Esophagus muscularis mucosa (tissue), 4 donors: ENCODE measurements around the gene IDI1.

Source experiments
- EP300 ChIP-seq: sonication (generic); formaldehyde crosslinking; IDR thresholded peaks from one replicate; pipeline ENCODE4 v1.6.1; 2017; ENCODE audit warnings: antibody characterized with exemption
- POLR2A ChIP-seq: fragments of 450-650 bp; IDR thresholded peaks from one replicate; pipeline ENCODE4 v1.6.1; 2017; ENCODE audit warnings: antibody characterized with exemption, moderate library complexity, mild to moderate bottlenecking, low read depth
- POLR2AphosphoS5 ChIP-seq, 2 donors: sonication (generic); formaldehyde crosslinking; IDR thresholded peaks; one replicate each; pipeline ENCODE4 v1.6.1; 2017; ENCODE audit warnings: antibody characterized with exemption in 2 of 2
- TF ChIP-seq, protein P1 (sequence below), 3 experiments: fragments of 200-600 bp in 2 of 3; fragments of 450-650 bp in 1 of 3; sonication (generic) in 2 of 3; IDR thresholded peaks; one replicate each; pipeline ENCODE4 v1.5.1; 2017 to 2019; ENCODE audit warnings: antibody characterized with exemption in 3 of 3, mild to moderate bottlenecking in 2 of 3, moderate library complexity in 1 of 3

DNA sequence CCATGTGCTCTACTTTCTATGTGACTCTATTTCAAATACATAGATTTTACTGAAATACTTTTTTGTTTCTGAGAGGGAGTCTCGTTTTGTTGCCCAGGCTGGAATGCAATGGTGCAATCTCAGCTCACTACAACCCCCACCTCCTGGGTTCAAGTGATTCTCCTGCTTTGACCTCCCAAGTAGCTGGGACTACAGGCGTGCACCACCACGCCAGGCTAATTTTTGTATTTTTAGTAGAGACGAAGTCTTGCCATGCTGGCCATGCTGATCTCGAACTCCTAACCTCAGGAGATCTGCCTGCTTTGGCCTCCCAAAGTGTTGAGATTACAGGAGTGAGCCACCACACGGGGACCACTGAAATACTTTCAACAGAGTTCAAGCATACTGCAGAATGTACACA is 3.5 kb downstream of the IDI1 start:
- TF ChIP-seq, protein P1, sequence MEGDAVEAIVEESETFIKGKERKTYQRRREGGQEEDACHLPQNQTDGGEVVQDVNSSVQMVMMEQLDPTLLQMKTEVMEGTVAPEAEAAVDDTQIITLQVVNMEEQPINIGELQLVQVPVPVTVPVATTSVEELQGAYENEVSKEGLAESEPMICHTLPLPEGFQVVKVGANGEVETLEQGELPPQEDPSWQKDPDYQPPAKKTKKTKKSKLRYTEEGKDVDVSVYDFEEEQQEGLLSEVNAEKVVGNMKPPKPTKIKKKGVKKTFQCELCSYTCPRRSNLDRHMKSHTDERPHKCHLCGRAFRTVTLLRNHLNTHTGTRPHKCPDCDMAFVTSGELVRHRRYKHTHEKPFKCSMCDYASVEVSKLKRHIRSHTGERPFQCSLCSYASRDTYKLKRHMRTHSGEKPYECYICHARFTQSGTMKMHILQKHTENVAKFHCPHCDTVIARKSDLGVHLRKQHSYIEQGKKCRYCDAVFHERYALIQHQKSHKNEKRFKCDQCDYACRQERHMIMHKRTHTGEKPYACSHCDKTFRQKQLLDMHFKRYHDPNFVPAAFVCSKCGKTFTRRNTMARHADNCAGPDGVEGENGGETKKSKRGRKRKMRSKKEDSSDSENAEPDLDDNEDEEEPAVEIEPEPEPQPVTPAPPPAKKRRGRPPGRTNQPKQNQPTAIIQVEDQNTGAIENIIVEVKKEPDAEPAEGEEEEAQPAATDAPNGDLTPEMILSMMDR (IDR thresholded peaks at IDR 0.05) = no peak
- TF ChIP-seq POLR2AphosphoS5 (IDR thresholded peaks at IDR 0.05) (no peak), POLR2A (no peak), EP300 (no peak)
